ENCODE data around the gene HNRNPK. TPM values are rescaled to one million over a fixed set of nuclear protein-coding genes. Genes with fewer than 3 reads are reported as not detected.

HNRNPK gene
- total and polyA plus RNA-seq, 2 of the 13 experiments (the other 11 are each of a cell fraction or from before 2014, with no cell fraction given), result 321 to 712 TPM

- TF ChIP-seq RFXANK (CRISPR knock-in tag; IDR thresholded peaks at IDR 0.05), result no peak
- no peak for TF ChIP-seq FOXO4 (CRISPR knock-in tag; conservative IDR thresholded peaks at IDR 0.05)
- TF ChIP-seq HOXA5 (CRISPR knock-in tag; IDR thresholded peaks at IDR 0.05), result no peak
- TF ChIP-seq ZNF549 (CRISPR knock-in tag; IDR thresholded peaks at IDR 0.05), result no peak
- no peak for TF ChIP-seq XBP1 (CRISPR knock-in tag; IDR thresholded peaks at IDR 0.05)
- no peak for TF ChIP-seq SRF (IDR thresholded peaks at IDR 0.05; ENCODE audit: low read depth, low read length)
- TF ChIP-seq RARG (CRISPR knock-in tag; IDR thresholded peaks at IDR 0.05; ENCODE audit: low read depth), result no peak
- TF ChIP-seq EED (CRISPR knock-in tag; IDR thresholded peaks at IDR 0.05), result no peak
- TF ChIP-seq ZIK1 (CRISPR knock-in tag; IDR thresholded peaks at IDR 0.05; ENCODE audit: borderline replicate concordance, low read depth), result no peak
- TF ChIP-seq ZGPAT (CRISPR knock-in tag; IDR thresholded peaks at IDR 0.05), result peak; percentile 74
- TF ChIP-seq REL (CRISPR knock-in tag; conservative IDR thresholded peaks at IDR 0.05), result no peak
- no peak for TF ChIP-seq PRPF4 (IDR thresholded peaks at IDR 0.05; ENCODE audit: low read depth, low read length, poor library complexity, severe bottlenecking)
- no peak for TF ChIP-seq ZFP82 (CRISPR knock-in tag; IDR thresholded peaks at IDR 0.05; ENCODE audit: borderline replicate concordance)
- no peak for TF ChIP-seq PBX3 (CRISPR knock-in tag; IDR thresholded peaks at IDR 0.05; ENCODE audit: borderline replicate concordance)
- no peak for TF ChIP-seq ZNF414 (CRISPR knock-in tag; IDR thresholded peaks at IDR 0.05)
- TF ChIP-seq SRY (CRISPR knock-in tag; IDR thresholded peaks at IDR 0.05), result no peak
- no peak for TF ChIP-seq CSRNP2 (CRISPR knock-in tag; conservative IDR thresholded peaks at IDR 0.05; ENCODE audit: low read depth)
- TF ChIP-seq SAFB2 (CRISPR knock-in tag; IDR thresholded peaks at IDR 0.05; ENCODE audit: borderline replicate concordance, low read depth), result no peak
- no peak for TF ChIP-seq ELF1 (CRISPR knock-in tag; IDR thresholded peaks at IDR 0.05)
- TF ChIP-seq IKZF4 (CRISPR knock-in tag; IDR thresholded peaks at IDR 0.05; ENCODE audit: borderline replicate concordance, low read depth, not compliant biosample characterization), result no peak
- TF ChIP-seq ZBTB43 (CRISPR knock-in tag; conservative IDR thresholded peaks at IDR 0.05), result no peak
- peak; percentile 42; the same call in 1 of the 2 replicates for TF ChIP-seq SIX1 (CRISPR knock-in tag; IDR thresholded peaks at IDR 0.05; ENCODE audit: borderline replicate concordance)
- no peak for TF ChIP-seq GTF3A (CRISPR knock-in tag; conservative IDR thresholded peaks at IDR 0.05)
These were observed 12.4 kb upstream of the HNRNPK start (continued) for GRCh38 chr9:83992407-83992806.

Data from HepG2 (cell line).